Inferior parietal cortex (tissue), 1 donor: ENCODE results near the gene PHYKPL.
"Not testable (repeated sequence)": the region's sequence is repeated elsewhere in the genome, so short reads cannot be mapped to it uniquely, and the experiment has no call there.

Experiments
- DNase-seq: peaks from one replicate; pipeline ENCODE4 v3.0.0-alpha.2; 2016; ENCODE audit errors: extremely low spot score

Gene PHYKPL

GRCh38 chr5:178264044-178264443 lies 31.4 kb upstream of the PHYKPL start:
- DNase-seq, result no peak

DNA sequence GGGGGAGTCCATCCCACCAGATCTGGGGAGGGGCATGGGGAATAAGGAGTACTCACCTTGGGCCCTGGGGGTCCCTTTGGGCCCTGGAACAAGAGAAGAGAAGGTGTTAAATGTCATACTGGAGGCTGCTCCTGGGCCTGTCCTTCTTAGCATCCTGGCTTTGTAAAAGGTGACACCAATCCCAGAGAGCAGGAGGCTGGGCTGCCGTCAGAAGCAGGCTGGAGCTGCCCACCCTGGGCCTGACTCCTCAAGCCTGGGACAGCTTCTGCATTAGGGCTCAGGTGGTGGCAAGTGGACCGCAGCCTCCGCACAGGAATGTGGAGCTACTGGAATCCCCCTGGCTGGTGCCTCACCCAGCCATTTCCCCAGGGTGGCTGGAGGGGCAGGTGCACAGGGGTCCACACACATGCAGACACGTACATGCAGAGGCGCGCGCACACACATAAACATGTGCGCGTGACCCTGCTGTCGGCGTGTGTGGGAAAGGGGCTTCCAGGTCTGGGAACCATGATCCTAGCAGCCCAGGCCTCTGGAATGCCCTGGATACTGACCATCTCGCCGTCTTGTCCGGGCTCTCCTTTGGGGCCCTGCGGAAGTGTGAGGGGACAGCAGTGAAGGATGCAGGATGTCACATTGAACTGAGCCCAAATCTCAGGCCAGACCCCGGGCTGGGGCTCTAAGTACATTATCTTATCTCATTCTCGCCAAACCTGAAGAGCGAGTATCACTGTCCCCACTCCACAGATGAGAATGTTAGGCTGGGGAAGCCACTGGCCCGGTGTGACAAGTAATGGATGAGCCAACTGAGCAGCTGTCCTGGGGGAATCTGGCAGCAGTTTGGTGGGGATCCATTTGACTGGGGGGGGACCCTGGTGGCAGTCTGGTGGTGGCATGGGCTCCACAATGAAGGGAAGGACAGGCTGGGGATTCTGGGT lies 29.3 kb upstream of the PHYKPL start:
- DNase-seq, result no peak

DNA sequence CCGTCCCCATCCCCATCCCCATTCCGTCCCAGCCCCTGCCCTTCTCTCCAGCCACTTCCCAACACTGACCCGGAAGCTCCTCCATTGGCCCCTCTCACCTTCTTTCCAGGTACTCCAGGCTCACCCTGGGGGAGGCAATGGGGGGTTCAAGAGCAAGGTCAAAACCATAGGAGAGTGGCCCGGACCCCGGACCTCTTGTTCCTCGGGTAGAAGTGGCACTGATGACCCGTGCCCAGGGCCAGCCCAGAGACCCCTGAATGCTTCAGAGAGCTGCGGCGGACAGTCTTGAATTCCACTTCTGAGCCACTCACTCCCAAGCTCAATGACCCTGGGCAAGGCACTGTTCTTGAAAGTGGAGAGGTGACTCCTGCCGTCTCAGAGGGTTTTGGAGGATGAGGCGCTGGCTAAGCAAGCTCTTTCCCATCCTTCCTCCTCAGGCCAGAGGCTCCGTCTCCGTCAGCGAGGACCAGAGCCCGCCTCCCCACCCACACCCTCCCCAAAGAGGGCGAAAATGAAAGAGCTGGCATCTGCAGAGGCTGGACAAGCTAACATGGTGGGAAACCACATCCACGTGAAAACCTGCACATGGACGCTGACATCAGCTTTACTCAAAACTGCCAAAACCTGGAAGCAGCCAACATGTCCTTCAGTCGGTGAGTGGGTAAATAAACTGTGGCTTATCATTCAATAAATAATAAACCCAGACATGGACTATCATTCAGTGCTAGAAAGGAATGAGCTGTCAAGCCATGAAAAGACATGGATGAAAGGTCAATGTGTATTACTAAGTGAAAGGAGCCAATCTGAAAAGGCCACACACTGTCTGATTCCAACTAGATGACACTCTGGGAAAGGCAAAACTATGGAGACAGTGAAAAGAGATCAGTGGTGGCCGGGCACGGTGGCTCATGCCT lies 27.3 kb upstream of the PHYKPL start:
- DNase-seq, result no peak

DNA sequence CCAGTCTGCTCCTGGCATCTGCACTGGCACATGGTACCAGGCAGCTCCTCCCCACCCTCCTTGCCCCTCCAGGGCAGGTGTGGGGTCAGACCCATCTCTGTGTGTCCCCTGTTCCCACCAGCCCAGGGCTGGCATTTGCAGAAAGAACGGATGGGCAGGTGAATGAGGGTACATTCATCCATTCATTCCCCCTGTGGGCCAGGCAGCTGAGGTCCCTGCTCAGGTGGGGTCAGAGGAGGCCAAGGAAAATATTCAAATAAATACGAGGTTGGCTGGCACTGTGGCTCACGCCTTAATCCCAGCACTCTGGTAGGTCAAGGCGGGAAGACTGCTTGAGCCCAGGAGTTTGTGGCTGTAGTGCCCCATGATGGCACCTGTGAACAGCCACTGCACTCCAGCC lies 25.0 kb upstream of the PHYKPL start:
- DNase-seq, result no peak

GRCh38 chr5:178256746-178257145 lies 24.1 kb upstream of the PHYKPL start:
- no peak for DNase-seq

DNA sequence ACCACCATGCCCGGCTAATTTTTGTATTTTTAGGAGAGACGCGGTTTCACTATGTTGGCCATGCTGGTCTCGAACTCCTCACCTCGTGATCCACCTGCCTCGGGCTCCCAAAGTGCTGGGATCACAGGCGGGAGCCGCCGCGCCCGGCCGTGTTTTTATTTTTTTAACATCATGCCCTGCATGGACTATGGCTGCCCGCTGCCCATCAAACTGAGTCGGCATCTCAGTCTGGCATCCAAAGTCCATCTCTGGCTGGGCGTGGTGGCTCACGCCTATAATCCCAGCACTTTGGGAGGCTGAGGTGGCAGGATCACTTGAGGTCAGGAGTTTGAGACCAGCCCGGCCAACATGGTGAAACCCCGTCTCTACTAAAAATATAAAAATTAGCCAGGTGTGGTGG lies 21.0 kb upstream of the PHYKPL start:
- not testable (repeated sequence) for DNase-seq

DNA sequence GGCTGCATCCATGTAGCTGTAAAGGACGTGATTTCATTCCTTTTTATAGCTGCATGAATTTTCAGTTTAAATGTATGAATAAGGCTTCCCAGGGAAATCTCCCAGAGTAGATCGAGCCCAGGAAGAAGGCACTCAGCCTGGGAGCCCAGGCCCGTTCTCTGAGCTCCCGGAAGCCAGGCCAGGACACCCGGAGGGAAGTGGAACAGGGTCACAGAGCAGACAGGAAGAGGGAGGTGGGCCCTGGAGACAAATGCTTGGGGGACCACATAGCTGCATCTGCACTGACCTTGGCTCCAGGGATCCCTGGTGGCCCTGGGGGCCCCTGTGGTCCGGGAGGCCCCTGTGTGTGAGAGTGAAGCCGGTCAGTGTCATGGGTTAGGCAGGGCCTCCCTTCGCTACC lies 19.7 kb upstream of the PHYKPL start:
- no peak for DNase-seq

GRCh38 chr5:178250263-178250662 lies 17.7 kb upstream of the PHYKPL start:
- DNase-seq, result no peak

DNA sequence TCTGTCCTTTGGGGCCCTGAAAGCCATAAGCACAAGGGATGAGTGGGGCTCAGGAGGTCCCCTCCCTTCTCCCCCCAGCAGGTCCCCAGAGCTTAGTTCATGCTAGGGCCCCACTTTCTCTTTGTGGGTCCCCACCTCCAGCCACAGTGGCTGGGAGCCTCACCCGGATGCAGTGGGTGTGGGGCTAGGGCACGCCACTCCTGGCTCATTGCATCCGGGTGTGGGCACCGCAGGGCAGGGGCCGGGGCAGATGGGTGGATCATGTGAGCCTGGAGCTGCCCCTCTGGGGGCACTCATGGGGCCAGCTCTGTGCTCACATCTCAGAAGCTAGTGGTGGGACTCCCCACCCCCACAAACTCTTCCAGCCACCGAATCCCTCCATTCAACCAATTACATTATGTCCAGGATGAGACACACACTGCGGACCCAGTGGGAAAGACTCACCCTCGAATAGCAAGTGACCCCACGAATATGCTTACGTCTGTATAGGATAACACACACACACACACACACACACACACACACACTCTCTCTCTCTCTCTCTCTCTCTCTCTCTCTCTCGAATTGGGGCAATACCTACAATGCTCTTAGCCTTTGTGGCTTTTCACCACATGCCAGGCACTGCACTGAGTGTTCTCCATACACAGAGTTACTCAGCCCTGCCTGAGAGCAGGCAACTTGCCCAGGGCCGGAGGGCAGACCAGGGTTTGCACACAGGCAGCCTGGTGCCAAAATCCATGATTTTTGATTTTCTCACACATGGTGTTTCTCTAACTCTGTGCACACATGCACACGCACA lies 16.8 kb upstream of the PHYKPL start:
- no peak for DNase-seq

DNA sequence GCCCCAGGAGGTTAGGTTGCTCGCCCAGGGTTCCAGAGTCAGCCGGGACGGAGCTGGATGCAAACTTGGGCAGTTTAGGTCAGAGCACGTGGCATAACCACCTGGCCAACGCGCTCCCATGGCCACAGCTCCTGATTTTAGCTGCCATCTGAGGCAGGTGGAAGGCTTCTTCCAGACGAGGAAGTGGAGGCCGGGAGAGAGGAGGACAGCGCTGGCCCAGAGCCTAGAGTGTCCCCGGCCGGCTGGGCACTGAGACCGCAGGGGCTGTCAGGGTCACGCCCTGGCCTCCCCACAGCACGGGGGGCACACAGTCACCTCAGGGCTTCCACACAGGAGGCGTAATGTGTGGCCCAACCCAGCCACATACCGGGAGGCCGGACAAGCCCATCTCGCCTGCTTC lies 16.1 kb upstream of the PHYKPL start:
- DNase-seq, result no peak

DNA sequence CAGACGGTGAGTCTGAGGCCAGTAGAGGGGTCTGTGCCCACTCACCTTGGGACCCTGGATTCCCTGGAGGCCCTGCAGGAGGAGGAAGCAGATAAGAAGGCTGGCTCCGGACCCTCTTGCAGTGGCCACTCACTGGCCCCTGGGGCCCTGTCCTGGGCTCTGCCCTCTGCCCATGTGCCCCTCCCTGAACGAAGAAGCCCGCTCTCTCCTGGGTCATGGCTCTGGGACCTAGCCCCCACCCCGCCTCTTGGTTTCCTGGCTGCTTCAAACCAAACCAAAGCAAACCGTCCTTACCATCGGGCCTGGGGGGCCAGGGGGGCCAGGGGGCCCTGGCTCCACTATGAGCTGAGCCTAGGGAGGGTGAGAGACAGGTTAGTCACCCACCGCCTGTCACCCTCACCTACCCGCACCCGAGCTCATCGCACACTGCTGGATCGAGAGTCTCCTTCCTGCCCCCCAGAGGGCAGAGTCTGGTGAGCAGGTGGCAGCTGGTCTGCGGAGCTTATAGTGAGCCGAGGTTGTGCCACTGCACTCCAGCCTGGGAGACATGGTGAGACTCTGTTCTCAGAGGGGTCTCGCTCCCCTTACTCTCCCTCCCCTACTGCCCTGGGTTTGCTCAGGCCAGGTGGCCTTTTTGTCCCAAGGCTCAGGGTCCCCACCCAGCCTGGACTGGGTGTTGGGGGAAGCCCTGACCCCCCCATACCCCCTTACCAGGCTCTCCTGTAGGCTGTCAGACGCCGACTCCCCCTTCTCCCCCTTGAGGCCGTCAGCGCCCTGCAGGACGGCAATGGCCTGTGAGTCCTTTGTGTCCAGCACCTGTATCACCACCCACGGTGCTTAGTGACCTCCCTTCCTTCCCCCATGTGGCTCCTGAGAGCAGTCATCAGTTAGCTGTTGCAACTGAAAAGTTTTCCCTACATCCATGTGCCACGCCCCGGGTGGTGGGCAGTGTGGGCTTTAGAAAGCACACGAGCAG lies 15.2 kb upstream of the PHYKPL start:
- DNase-seq, result no peak

DNA sequence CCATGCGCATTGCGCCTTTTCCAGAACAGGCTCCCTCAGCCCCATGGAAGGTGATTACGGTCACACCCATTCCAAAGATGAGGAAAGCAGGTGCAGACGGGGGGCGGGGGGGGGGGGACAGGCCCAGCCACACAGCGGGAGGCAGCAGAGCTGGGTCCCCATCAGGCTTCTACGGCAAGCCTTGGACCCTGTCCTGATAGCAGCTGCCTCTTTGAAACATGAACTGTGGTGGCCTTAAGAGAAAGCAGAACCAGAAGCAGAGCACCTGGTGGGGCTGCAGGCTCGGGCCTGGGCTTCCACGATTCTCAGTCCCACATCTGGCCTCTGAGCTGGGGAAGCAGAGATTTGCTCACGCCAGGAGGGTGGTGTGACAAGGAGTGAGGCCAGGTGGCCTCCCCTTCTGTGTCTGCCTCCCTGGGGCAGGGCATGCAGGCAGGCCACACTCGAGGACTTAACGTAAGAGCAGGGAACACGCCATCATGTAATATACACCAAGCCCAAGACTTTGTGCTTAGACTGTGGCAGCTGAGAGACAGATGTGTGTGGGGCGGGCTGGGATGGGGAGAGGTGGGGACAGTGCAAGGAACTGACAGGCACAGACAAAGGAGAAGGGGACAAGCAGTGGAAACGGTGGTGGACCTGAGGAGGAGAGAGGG lies 14.2 kb upstream of the PHYKPL start:
- DNase-seq, result no peak

DNA sequence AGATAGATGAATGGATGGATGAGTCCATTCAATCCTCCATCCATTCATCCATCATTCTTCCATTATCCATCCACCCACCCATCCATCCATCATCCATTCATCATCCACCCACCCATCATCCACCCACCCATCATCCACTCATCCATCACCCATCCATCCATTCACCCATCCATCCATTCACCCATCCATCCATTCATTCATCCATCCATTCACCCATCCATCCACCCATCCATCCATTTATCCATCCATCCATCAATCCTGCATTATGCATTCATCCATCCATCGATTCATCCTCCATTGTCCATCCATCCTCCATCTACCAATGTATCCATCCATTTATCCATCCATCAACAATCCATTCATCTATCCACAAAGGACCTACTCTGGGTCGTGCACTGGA lies 12.8 kb upstream of the PHYKPL start:
- DNase-seq, result no peak

- DNase-seq, result no peak
Measured at GRCh38 chr5:178244576-178244975, 12.0 kb upstream of the PHYKPL start.

DNA sequence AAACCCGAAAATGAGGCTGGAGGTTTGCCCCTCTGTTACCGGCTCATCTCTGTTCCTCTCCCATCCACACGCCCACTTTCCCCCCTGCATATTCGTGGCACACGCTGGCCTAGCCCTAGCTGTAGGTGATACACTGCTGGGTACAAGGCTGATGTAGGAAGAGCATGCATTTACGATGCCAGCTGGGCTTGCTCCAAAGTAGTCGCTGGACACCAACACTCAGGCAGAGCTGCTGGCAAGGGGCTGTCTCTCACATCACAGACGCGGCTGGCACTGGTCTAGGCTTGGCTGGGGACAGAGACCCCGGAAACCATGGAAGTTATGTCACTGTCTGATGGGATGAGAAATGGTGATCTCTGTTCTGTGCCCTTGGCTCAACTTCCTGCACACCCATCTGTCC lies 9.8 kb upstream of the PHYKPL start:
- no peak for DNase-seq

- no peak for DNase-seq
Measured at GRCh38 chr5:178241688-178242231, 9.2 kb upstream of the PHYKPL start.

DNA sequence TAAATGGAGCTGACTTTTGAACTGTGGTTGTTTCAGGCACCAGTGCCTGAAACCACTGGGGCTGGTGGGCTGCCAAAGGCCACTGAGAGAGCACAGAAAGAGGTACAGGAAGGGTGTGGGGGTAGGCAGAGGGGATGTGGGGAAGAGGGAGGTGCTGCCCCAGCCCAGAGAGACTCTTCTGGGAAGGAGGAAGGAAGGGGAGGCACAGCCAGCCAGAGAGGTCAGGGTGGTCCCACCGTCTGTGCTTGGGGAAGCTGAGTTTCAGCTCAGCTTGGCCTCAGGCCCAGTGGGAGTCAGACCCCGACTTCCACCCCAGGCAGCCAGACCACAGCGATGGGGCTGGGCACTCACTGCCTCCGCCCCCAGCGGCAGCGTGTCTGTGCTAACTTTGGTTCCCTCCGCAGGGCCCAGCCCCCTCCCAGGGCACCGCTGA lies 8.6 kb upstream of the PHYKPL start:
- no peak for DNase-seq

DNA sequence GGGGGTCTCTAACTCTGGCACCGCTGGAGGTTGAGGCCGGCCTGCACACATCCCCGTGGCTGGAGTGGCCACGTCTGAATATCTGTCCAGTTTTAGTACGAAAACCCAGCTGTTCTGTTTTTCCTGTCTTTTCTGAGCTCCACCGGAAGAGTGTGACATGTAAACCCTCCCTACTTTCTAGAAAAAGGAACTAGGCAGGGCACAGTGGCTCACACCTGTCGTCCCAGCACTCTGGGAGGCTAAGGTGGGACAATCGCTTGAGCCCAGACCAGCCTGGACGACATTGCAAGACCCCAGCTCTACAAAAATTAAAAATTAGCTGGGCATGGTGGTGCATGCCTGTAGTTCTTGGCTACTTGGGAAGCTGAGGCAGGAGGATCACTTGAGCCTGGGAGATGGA lies 8.2 kb upstream of the PHYKPL start:
- no peak for DNase-seq

DNA sequence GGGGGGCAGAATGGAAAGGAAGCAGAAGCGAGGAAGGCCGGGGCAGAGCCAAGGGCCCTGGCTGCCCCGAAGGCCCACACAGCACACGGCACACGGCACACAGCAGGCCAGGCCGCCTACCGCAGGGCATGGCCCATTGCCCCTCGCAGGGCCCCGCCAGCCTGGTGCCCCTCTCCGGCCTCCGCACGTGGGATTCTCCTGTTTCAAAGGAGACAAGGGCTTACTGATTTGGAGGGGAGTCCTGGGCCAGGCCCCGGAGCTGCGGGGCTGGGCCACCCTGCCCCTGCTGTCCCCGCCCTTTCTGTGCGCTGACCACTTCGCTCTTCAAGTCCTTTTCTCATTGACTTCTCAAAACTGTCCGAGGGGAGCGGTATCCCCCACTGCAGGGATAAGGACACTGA lies 7.7 kb upstream of the PHYKPL start:
- no peak for DNase-seq
